NCI-H748 treated with DMSO at 0.1 percent for 48 hours (cell line): ENCODE results near the gene PLA2G12A.

Experiments used
- DNase-seq: peaks from one replicate; lab custom pipeline; 2025; lab: John Stamatoyannopoulos, UW

PLA2G12A gene

GRCh38 chr4:109729718-109730618 is at the start of gene PLA2G12A:
Gene PLA2G12A (minus strand): TSS chr4:109730070. CDS start chr4:109729809, 261 bp downstream.
- DNase-seq: peak; percentile 51

GRCh38 chr4:109764789-109765402 is 35.0 kb upstream of the PLA2G12A start:
- DNase-seq: no peak

GRCh38 chr4:109764376-109764775 is 34.5 kb upstream of the PLA2G12A start:
- no peak for DNase-seq

GRCh38 chr4:109760682-109761081 is 30.8 kb upstream of the PLA2G12A start:
- no peak for DNase-seq

GRCh38 chr4:109755656-109756055 is 25.8 kb upstream of the PLA2G12A start:
- no peak for DNase-seq

GRCh38 chr4:109754093-109754857 is 24.4 kb upstream of the PLA2G12A start:
- DNase-seq: no peak

GRCh38 chr4:109752525-109752924 is 22.7 kb upstream of the PLA2G12A start:
- no peak for DNase-seq

GRCh38 chr4:109751852-109752251 is 22.0 kb upstream of the PLA2G12A start:
- no peak for DNase-seq

GRCh38 chr4:109750652-109751244 is 20.9 kb upstream of the PLA2G12A start:
- no peak for DNase-seq

GRCh38 chr4:109749388-109750082 is 19.7 kb upstream of the PLA2G12A start:
- DNase-seq: no peak

- DNase-seq: no peak
Measured at GRCh38 chr4:109748114-109748513, 18.2 kb upstream of the PLA2G12A start.

- DNase-seq: no peak
Measured at GRCh38 chr4:109746728-109747127, 16.9 kb upstream of the PLA2G12A start.

GRCh38 chr4:109745830-109746229 is 16.0 kb upstream of the PLA2G12A start:
- DNase-seq: no peak

- no peak for DNase-seq
Measured at GRCh38 chr4:109739547-109739946, 9.7 kb upstream of the PLA2G12A start.

- DNase-seq: no peak
Measured at GRCh38 chr4:109738104-109738872, 8.4 kb upstream of the PLA2G12A start.

- DNase-seq: no peak
Measured at GRCh38 chr4:109735566-109736365, 5.9 kb upstream of the PLA2G12A start.

- no peak for DNase-seq
Measured at GRCh38 chr4:109733728-109734127, 3.9 kb upstream of the PLA2G12A start.

GRCh38 chr4:109730619-109731545 is 1.0 kb upstream of the PLA2G12A start:
- no peak for DNase-seq
